Measurements from ENCODE around the gene MGLL. TPM values are rescaled to one million over a fixed set of nuclear protein-coding genes. Genes with fewer than 3 reads are reported as not detected.

The MGLL gene
- total and polyA plus RNA-seq, 4 donors: 9.4 to 277 (median 74.2) TPM

GRCh38 chr3:127658234-127658633, 164.1 kb downstream of the MGLL start:
- Histone ChIP-seq H3K4me1 (ENCODE audit: control insufficient read depth in 4 of 4, insufficient read depth in 4 of 4, low read length in 3 of 4) (no peaks in the 10 kb centered on the region), H3K4me3 (ENCODE audit: low read depth in 1 of 3, low read length in 3 of 3) (no peak overlapping the region), H3K9ac (ENCODE audit: low read depth in 1 of 2, low read length in 2 of 2) (no peak overlapping the region), H3K27me3 (ENCODE audit: control insufficient read depth in 4 of 4, insufficient read depth in 4 of 4, low read length in 3 of 4) (no peaks in the 10 kb centered on the region), H3K27ac (ENCODE audit: low read depth in 1 of 2, low read length in 2 of 2) (no peak overlapping the region), H3K9me3 (ENCODE audit: control insufficient read depth in 4 of 4, low read length in 3 of 4) (no peaks in the 10 kb centered on the region), H3K36me3 (ENCODE audit: control insufficient read depth in 4 of 4, insufficient read depth in 3 of 4, low read depth in 1 of 4, low read length in 3 of 4) (no peaks in the 10 kb centered on the region)
- WGBS: 61% methylated on average over 1 of the region's 1 CpG
- no peak for TF ChIP-seq EGR1 (IDR thresholded peaks at IDR 0.05; ENCODE audit: low read depth in 2 of 2)
- no peak for TF ChIP-seq RXRA (IDR thresholded peaks at IDR 0.05)
- no peak for TF ChIP-seq HNF4G (IDR thresholded peaks at IDR 0.05)
- no peak for TF ChIP-seq MAX (IDR thresholded peaks at IDR 0.05)
- DNase-seq (ENCODE audit: low spot score): no peak

DNA sequence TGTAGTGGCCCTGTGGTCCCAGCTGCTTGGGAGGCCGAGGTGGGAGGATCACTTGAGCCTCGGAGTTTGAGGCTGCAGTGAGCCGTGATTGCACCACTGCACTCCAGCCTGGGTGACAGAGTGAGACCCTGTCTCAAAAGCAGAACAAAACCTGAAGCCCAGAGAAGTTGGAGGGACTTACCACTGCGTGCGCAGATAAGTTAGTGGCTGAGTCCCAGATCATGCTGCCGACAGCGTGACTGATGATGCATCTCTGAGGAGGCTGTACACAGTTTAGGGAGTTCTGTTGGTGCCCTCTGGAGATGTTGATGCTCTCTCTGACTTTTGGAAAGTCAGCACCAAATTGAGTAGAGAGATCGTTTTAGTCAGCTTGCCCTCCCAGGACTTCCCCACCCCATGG, 165.4 kb downstream of the MGLL start:
- DNase-seq (ENCODE audit: low spot score): no peak
- H3K27me3 ChIP-seq (ENCODE audit: control insufficient read depth in 4 of 4, insufficient read depth in 4 of 4, low read length in 3 of 4): no peaks in the 10 kb centered on the region
- TF ChIP-seq CTCF (IDR thresholded peaks at IDR 0.05; ENCODE audit: low read depth, low read length, missing input control) (no peak), FOXA2 (IDR thresholded peaks at IDR 0.05) (no peak), GABPA (IDR thresholded peaks at IDR 0.05 in 1 of 2, conservative IDR thresholded peaks at IDR 0.05 in 1 of 2) (no peak), EGR1 (IDR thresholded peaks at IDR 0.05; ENCODE audit: low read depth in 2 of 2) (no peak), RXRA (IDR thresholded peaks at IDR 0.05) (no peak), FOXA1 (IDR thresholded peaks at IDR 0.05) (no peak), YY1 (IDR thresholded peaks at IDR 0.05) (no peak), TAF1 (conservative IDR thresholded peaks at IDR 0.05) (no peak), SP1 (IDR thresholded peaks at IDR 0.05) (no peak), HNF4G (IDR thresholded peaks at IDR 0.05) (no peak), MAX (IDR thresholded peaks at IDR 0.05) (no peak), JUND (IDR thresholded peaks at IDR 0.05) (no peak), RAD21 (IDR thresholded peaks at IDR 0.05) (no peak), HNF4A (conservative IDR thresholded peaks at IDR 0.05) (no peak), NR2F2 (IDR thresholded peaks at IDR 0.05) (no peak)
- TF ChIP-seq, protein P1, sequence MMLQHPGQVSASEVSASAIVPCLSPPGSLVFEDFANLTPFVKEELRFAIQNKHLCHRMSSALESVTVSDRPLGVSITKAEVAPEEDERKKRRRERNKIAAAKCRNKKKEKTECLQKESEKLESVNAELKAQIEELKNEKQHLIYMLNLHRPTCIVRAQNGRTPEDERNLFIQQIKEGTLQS (IDR thresholded peaks at IDR 0.05): no peak
- TF ChIP-seq, protein P2, sequence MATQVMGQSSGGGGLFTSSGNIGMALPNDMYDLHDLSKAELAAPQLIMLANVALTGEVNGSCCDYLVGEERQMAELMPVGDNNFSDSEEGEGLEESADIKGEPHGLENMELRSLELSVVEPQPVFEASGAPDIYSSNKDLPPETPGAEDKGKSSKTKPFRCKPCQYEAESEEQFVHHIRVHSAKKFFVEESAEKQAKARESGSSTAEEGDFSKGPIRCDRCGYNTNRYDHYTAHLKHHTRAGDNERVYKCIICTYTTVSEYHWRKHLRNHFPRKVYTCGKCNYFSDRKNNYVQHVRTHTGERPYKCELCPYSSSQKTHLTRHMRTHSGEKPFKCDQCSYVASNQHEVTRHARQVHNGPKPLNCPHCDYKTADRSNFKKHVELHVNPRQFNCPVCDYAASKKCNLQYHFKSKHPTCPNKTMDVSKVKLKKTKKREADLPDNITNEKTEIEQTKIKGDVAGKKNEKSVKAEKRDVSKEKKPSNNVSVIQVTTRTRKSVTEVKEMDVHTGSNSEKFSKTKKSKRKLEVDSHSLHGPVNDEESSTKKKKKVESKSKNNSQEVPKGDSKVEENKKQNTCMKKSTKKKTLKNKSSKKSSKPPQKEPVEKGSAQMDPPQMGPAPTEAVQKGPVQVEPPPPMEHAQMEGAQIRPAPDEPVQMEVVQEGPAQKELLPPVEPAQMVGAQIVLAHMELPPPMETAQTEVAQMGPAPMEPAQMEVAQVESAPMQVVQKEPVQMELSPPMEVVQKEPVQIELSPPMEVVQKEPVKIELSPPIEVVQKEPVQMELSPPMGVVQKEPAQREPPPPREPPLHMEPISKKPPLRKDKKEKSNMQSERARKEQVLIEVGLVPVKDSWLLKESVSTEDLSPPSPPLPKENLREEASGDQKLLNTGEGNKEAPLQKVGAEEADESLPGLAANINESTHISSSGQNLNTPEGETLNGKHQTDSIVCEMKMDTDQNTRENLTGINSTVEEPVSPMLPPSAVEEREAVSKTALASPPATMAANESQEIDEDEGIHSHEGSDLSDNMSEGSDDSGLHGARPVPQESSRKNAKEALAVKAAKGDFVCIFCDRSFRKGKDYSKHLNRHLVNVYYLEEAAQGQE (IDR thresholded peaks at IDR 0.05): no peak
- TF ChIP-seq, protein P3, sequence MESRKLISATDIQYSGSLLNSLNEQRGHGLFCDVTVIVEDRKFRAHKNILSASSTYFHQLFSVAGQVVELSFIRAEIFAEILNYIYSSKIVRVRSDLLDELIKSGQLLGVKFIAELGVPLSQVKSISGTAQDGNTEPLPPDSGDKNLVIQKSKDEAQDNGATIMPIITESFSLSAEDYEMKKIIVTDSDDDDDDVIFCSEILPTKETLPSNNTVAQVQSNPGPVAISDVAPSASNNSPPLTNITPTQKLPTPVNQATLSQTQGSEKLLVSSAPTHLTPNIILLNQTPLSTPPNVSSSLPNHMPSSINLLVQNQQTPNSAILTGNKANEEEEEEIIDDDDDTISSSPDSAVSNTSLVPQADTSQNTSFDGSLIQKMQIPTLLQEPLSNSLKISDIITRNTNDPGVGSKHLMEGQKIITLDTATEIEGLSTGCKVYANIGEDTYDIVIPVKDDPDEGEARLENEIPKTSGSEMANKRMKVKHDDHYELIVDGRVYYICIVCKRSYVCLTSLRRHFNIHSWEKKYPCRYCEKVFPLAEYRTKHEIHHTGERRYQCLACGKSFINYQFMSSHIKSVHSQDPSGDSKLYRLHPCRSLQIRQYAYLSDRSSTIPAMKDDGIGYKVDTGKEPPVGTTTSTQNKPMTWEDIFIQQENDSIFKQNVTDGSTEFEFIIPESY (IDR thresholded peaks at IDR 0.05): no peak

More for the DNA sequence above, 165.4 kb downstream of the MGLL start:
- H3K9ac ChIP-seq (ENCODE audit: low read depth in 1 of 2, low read length in 2 of 2): no peak overlapping the region
- 93% methylated on average over 8 of the region's 8 CpGs for WGBS
- no peak overlapping the region for H3K27ac ChIP-seq (ENCODE audit: low read depth in 1 of 2, low read length in 2 of 2)
- H3K36me3 ChIP-seq (ENCODE audit: control insufficient read depth in 4 of 4, insufficient read depth in 3 of 4, low read depth in 1 of 4, low read length in 3 of 4): no peaks in the 10 kb centered on the region
- H3K9me3 ChIP-seq (ENCODE audit: control insufficient read depth in 4 of 4, low read length in 3 of 4): no peaks in the 10 kb centered on the region
- H3K4me3 ChIP-seq (ENCODE audit: low read depth in 1 of 3, low read length in 3 of 3): no peak overlapping the region
- peaks cover 0 to 6% (median 3%) of the 10 kb centered on the region in 4 donors for H3K4me1 ChIP-seq (ENCODE audit: control insufficient read depth in 4 of 4, insufficient read depth in 4 of 4, low read length in 3 of 4)
